CD8-positive, alpha-beta memory T cell (primary cell): ENCODE data around the gene TUT4. TPM values are rescaled to one million over a fixed set of nuclear protein-coding genes. Genes with fewer than 3 reads are reported as not detected.

Experiments used
- CTCF ChIA-PET: fragments of 350-600 bp; sonication (Branson Sonifier 250); formaldehyde crosslinking; loops from one replicate; lab custom pipeline; 2021; ENCODE audit warnings: antibody characterized with exemption; lab: Charles Lee
- POLR2A ChIA-PET: fragments of 350-600 bp; sonication (Branson Sonifier 250); formaldehyde crosslinking; loops from one replicate; lab custom pipeline; 2021; ENCODE audit warnings: antibody characterized with exemption; lab: Charles Lee
- DNase-seq, 5 donors: peaks; one replicate each; pipeline versions ENCODE4 v3.0.0 to v3.0.0-alpha.2; 2020 to 2022; ENCODE audit warnings: mixed read lengths in 1 of 5
- H3K27ac ChIP-seq: one replicate; pipeline ENCODE4 v1.7.0; 2013; ENCODE audit warnings: low read depth, mild to moderate bottlenecking, low read length, moderate library complexity
- H3K27me3 ChIP-seq: 2 replicates; pipeline ENCODE4 v1.7.0; 2013; ENCODE audit warnings: low read length, mild to moderate bottlenecking; ENCODE audit not compliant: insufficient read depth, poor library complexity, severe bottlenecking
- H3K36me3 ChIP-seq: 2 replicates; pipeline ENCODE4 v1.7.0; 2013; ENCODE audit warnings: mild to moderate bottlenecking, low read length, moderate library complexity; ENCODE audit not compliant: insufficient read depth
- H3K4me1 ChIP-seq: 2 replicates; pipeline ENCODE4 v1.7.0; 2013; ENCODE audit warnings: mild to moderate bottlenecking, low read length, moderate library complexity; ENCODE audit not compliant: insufficient read depth
- H3K4me3 ChIP-seq: 2 replicates; pipeline ENCODE4 v1.7.0; 2013; ENCODE audit warnings: mild to moderate bottlenecking, low read length
- H3K9me3 ChIP-seq: 2 replicates; pipeline ENCODE4 v1.7.0; 2013; ENCODE audit warnings: mild to moderate bottlenecking, low read length
- H3K27ac Mint-ChIP-seq, 8 donors: one replicate each; pipeline ENCODE4 v1.8.0; 2020 to 2021; ENCODE audit warnings: mixed read lengths in 8 of 8, mild to moderate bottlenecking in 6 of 8, inconsistent platforms in 3 of 8, moderate library complexity in 3 of 8
- H3K27me3 Mint-ChIP-seq, 2 donors: one replicate each; pipeline ENCODE4 v1.8.0; 2020 to 2021; ENCODE audit warnings: mixed read lengths in 2 of 2, mild to moderate bottlenecking in 1 of 2, moderate library complexity in 1 of 2
- H3K36me3 Mint-ChIP-seq, 3 donors: one replicate each; pipeline ENCODE4 v1.8.0; 2020 to 2021; ENCODE audit warnings: mixed read lengths in 3 of 3, inconsistent platforms in 1 of 3, mild to moderate bottlenecking in 1 of 3
- H3K4me1 Mint-ChIP-seq, 3 donors: one replicate each; pipeline ENCODE4 v1.8.0; 2020 to 2021; ENCODE audit warnings: mixed read lengths in 3 of 3, inconsistent platforms in 1 of 3, mild to moderate bottlenecking in 1 of 3
- H3K4me3 Mint-ChIP-seq, 7 donors: one replicate each; pipeline ENCODE4 v1.8.0; 2020 to 2021; ENCODE audit warnings: mixed read lengths in 7 of 7, mild to moderate bottlenecking in 6 of 7, moderate library complexity in 4 of 7, inconsistent platforms in 2 of 7
- H3K9me3 Mint-ChIP-seq, 5 donors: one replicate each; pipeline ENCODE4 v1.8.0; 2020 to 2022; ENCODE audit warnings: mixed read lengths in 5 of 5, mild to moderate bottlenecking in 3 of 5, moderate library complexity in 2 of 5, inconsistent platforms in 1 of 5
- polyA plus RNA-seq: library from polyadenylated mRNA; unstranded; fragments of 300-500 nt; fragmentation: Illumina TruSeq; gene quantifications from one replicate; pipeline ENCODE4 v1.2.3, GENCODE V29; 2021
- total RNA-seq, 2 experiments: library from RNA; stranded (reverse); gene quantifications; one replicate each; pipeline ENCODE4 v1.2.3, GENCODE V29; 2021

Gene TUT4
- total and polyA plus RNA-seq, 3 experiments from 2014 or later = 40.1 to 63.1 (median 54.1) TPM

DNA sequence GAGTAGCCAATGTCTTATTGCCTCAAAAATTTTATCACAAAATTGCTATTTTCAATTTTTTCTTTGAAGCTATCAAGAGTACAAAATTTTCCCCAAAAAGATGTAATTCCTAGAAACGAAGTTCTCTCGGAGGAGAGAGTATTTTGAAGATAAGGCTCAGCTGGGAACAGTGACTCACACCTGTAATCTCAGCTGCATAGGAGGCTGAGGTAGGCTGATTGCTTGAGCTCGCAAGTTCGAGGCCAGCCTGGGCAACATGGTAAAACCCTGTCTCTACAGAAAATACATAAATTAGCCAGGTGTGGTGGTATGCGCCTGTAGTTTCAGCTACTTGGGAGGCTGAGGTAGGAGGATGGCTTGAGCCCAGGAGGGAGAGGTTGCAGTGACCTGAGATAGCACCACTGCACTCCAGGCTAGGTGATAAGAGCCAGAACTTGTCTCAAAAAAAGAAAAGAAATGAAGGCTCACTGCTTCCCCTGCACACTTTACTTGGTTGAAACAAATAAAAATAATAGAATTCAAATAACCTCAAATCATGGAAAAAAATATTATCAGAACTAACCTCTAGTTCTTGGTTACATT, 22.2 kb downstream of the TUT4 start:
- H3K27ac Mint-ChIP-seq = no peak overlapping the region
- H3K4me1 ChIP-seq = peaks cover 18% of the 10 kb centered on the region
- H3K36me3 Mint-ChIP-seq = peaks cover 9 to 36% (median 15%) of the 10 kb centered on the region in 3 donors
- no peak for DNase-seq
- no peak overlapping the region for H3K4me3 ChIP-seq
- H3K36me3 ChIP-seq = no peaks in the 10 kb centered on the region
- CTCF ChIA-PET = interaction anchor here (1.4 kb wide), 1 partner anchor 106 kb away, joined by 3 read pairs; no protein-coding TSS in a partner anchor
- peaks cover 37 to 59% (median 56%) of the 10 kb centered on the region in 3 donors for H3K4me1 Mint-ChIP-seq
- no peaks in the 10 kb centered on the region for H3K9me3 ChIP-seq
- no peaks in the 10 kb centered on the region for H3K27me3 ChIP-seq
- peak overlapping the region in 1 of 7 donors; percentile 54 for H3K4me3 Mint-ChIP-seq
- no peaks in the 10 kb centered on the region for H3K27me3 Mint-ChIP-seq
- POLR2A ChIA-PET = interaction anchor here (0.7 kb wide), 1 partner anchor 94 kb away, joined by 3 read pairs; no protein-coding TSS in a partner anchor
- no peak overlapping the region for H3K27ac ChIP-seq
- peaks cover 0 to 9% (median 3%) of the 10 kb centered on the region in 5 donors for H3K9me3 Mint-ChIP-seq

- Mint-ChIP-seq H3K27me3 (no peaks in the 10 kb centered on the region), H3K4me3 (peak overlapping the region in 5 of 7 donors; percentile 8 to 63 (median 32)), H3K4me1 (peaks cover 25 to 53% (median 41%) of the 10 kb centered on the region in 3 donors), H3K9me3 (no peaks in the 10 kb centered on the region), H3K36me3 (peaks cover 0 to 59% (median 8%) of the 10 kb centered on the region in 3 donors), H3K27ac (peak overlapping the region in 7 of 8 donors; percentile 10 to 74 (median 48))
- ChIA-PET POLR2A (no interaction called here), CTCF (no interaction called here)
- Histone ChIP-seq H3K4me3 (no peak overlapping the region), H3K9me3 (no peaks in the 10 kb centered on the region), H3K4me1 (peaks cover 9% of the 10 kb centered on the region), H3K36me3 (peaks cover 7% of the 10 kb centered on the region), H3K27me3 (no peaks in the 10 kb centered on the region), H3K27ac (no peak overlapping the region)
- peak in 1 of 5 donors; percentile 14 for DNase-seq
These were observed 29.5 kb downstream of the TUT4 start for GRCh38 chr1:52523376-52523775.

GRCh38 chr1:52520148-52520547, 32.7 kb downstream of the TUT4 start:
- H3K27me3 Mint-ChIP-seq = no peaks in the 10 kb centered on the region
- Histone ChIP-seq H3K27ac (no peak overlapping the region), H3K9me3 (no peaks in the 10 kb centered on the region), H3K27me3 (no peaks in the 10 kb centered on the region), H3K4me3 (no peak overlapping the region), H3K36me3 (peaks cover 9% of the 10 kb centered on the region), H3K4me1 (peaks cover 9% of the 10 kb centered on the region)
- CTCF ChIA-PET = no interaction called here
- no peak for DNase-seq
- H3K27ac Mint-ChIP-seq = peak overlapping the region in 2 of 8 donors; percentile 12 to 64
- POLR2A ChIA-PET = no interaction called here
- H3K36me3 Mint-ChIP-seq = peaks cover 0 to 54% (median 8%) of the 10 kb centered on the region in 3 donors
- peaks cover 33 to 64% (median 47%) of the 10 kb centered on the region in 3 donors for H3K4me1 Mint-ChIP-seq
- no peaks in the 10 kb centered on the region for H3K9me3 Mint-ChIP-seq
- H3K4me3 Mint-ChIP-seq = no peak overlapping the region

DNA sequence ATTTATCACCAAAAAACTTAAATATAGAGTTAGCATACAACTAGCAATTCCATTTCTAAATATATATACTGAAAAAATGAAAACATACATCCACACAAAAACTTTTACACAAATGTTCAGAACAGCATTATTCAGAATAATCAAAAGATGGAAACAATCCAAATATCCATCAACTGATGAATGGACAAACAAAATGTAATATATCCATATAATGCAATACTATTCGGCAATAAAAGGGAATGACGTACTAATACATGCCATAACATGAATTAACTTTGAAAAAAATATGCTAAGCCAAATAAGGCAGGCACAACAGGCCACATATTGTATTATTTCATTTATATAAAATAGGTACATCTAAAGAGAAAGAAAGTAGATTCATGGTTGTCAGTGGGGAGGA, 33.9 kb downstream of the TUT4 start:
- H3K27me3 Mint-ChIP-seq = no peaks in the 10 kb centered on the region
- H3K4me1 Mint-ChIP-seq = peaks cover 28 to 56% (median 38%) of the 10 kb centered on the region in 3 donors
- ChIA-PET POLR2A (no interaction called here), CTCF (no interaction called here)
- H3K36me3 Mint-ChIP-seq = peaks cover 0 to 55% (median 8%) of the 10 kb centered on the region in 3 donors
- H3K9me3 Mint-ChIP-seq = no peaks in the 10 kb centered on the region
- H3K36me3 ChIP-seq = peaks cover 9% of the 10 kb centered on the region
- no peak overlapping the region for H3K27ac ChIP-seq
- no peak for DNase-seq
- no peaks in the 10 kb centered on the region for H3K9me3 ChIP-seq
- no peak overlapping the region for H3K4me3 Mint-ChIP-seq
- H3K27ac Mint-ChIP-seq = no peak overlapping the region
- H3K4me3 ChIP-seq = no peak overlapping the region
- H3K4me1 ChIP-seq = peaks cover 9% of the 10 kb centered on the region
- no peaks in the 10 kb centered on the region for H3K27me3 ChIP-seq

DNA sequence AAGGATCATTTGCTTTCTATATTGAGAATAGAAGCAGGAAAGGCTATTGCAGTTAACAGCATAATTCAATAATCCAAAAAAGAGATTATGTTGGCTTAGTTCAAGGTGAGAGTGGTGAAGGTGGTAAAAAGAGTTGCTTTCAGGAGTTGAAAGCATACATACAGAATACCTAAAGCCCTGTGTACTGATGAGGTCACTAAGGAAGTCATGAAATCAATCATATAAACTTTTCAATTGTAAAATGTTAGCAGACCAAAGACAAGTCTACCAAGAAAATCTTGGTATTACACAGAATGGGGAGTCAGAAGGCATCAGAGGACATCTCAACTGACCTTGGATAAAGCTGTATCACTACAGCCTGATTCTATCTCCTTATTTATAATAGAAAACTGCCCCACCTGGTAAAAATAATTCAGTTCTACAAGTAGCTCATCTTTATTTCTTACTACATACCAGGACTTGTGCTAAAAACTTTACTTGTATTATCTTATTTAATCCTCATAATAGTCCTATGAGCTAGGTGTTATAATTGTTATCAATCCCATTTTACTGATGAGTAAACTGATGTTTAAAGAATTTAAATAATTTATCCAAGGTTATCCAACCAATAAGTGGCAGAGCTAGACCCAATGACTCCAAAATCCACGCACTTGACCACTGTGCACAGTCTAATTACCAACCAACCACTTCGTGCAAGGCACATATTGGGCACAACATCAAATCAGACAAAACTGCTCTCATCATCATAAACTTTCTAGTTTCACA, 40.9 kb downstream of the TUT4 start:
- H3K9me3 ChIP-seq = no peaks in the 10 kb centered on the region
- H3K36me3 Mint-ChIP-seq = peaks cover 0 to 71% (median 25%) of the 10 kb centered on the region in 3 donors
- no peaks in the 10 kb centered on the region for H3K27me3 Mint-ChIP-seq
- no peak overlapping the region for H3K4me3 ChIP-seq
- H3K9me3 Mint-ChIP-seq = no peaks in the 10 kb centered on the region
- peaks cover 12 to 22% (median 18%) of the 10 kb centered on the region in 3 donors for H3K4me1 Mint-ChIP-seq
- DNase-seq = no peak
- H3K27ac ChIP-seq = no peak overlapping the region
- H3K27ac Mint-ChIP-seq = peak overlapping the region in 1 of 8 donors; percentile 26
- no peaks in the 10 kb centered on the region for H3K4me1 ChIP-seq
- POLR2A ChIA-PET = interaction anchor here (0.7 kb wide), 1 partner anchor 153 kb away, joined by 5 read pairs; no protein-coding TSS in a partner anchor
- CTCF ChIA-PET = no interaction called here
- H3K27me3 ChIP-seq = no peaks in the 10 kb centered on the region
- H3K4me3 Mint-ChIP-seq = no peak overlapping the region
- peaks cover 9% of the 10 kb centered on the region for H3K36me3 ChIP-seq

GRCh38 chr1:52511439-52511838, 41.5 kb downstream of the TUT4 start:
- Histone ChIP-seq H3K36me3 (peaks cover 9% of the 10 kb centered on the region), H3K9me3 (no peaks in the 10 kb centered on the region), H3K4me3 (no peak overlapping the region), H3K4me1 (no peaks in the 10 kb centered on the region), H3K27ac (no peak overlapping the region), H3K27me3 (no peaks in the 10 kb centered on the region)
- Mint-ChIP-seq H3K27me3 (no peaks in the 10 kb centered on the region), H3K9me3 (no peaks in the 10 kb centered on the region), H3K4me3 (no peak overlapping the region), H3K4me1 (peaks cover 12 to 20% (median 12%) of the 10 kb centered on the region in 3 donors), H3K36me3 (peaks cover 2 to 73% (median 31%) of the 10 kb centered on the region in 3 donors), H3K27ac (peak overlapping the region in 1 of 8 donors; percentile 26)
- no peak for DNase-seq
- ChIA-PET POLR2A (no interaction called here), CTCF (no interaction called here)

- no peaks in the 10 kb centered on the region for H3K27me3 ChIP-seq
- no peak overlapping the region for H3K27ac ChIP-seq
- POLR2A ChIA-PET = no interaction called here
- H3K4me1 ChIP-seq = no peaks in the 10 kb centered on the region
- H3K4me3 ChIP-seq = no peak overlapping the region
- H3K36me3 ChIP-seq = no peaks in the 10 kb centered on the region
- H3K4me1 Mint-ChIP-seq = peaks cover 13 to 28% (median 26%) of the 10 kb centered on the region in 3 donors
- H3K36me3 Mint-ChIP-seq = peaks cover 12 to 73% (median 37%) of the 10 kb centered on the region in 3 donors
- CTCF ChIA-PET = interaction anchor here (0.8 kb wide), 1 partner anchor 18 kb away, joined by 4 read pairs; no protein-coding TSS in a partner anchor
- H3K4me3 Mint-ChIP-seq = no peak overlapping the region
- H3K27me3 Mint-ChIP-seq = no peaks in the 10 kb centered on the region
- H3K27ac Mint-ChIP-seq = peak overlapping the region in 2 of 8 donors; percentile 4 to 42
- H3K9me3 ChIP-seq = no peaks in the 10 kb centered on the region
- no peaks in the 10 kb centered on the region for H3K9me3 Mint-ChIP-seq
- no peak for DNase-seq
These were observed 45.9 kb downstream of the TUT4 start for GRCh38 chr1:52506920-52507546.
